ENCODE results near the gene EIF5A. TPM values are rescaled to one million over a fixed set of nuclear protein-coding genes. Genes with fewer than 3 reads are reported as not detected.
A peak's percentile ranks its signal among the peaks of the same experiment; 100 is the strongest.

Gene EIF5A
- total and polyA plus RNA-seq, 9 of the 15 experiments (the other 6 are each of a cell fraction or from before 2014, with no cell fraction given): 22.9 to 1,163 (median 772) TPM

DNA sequence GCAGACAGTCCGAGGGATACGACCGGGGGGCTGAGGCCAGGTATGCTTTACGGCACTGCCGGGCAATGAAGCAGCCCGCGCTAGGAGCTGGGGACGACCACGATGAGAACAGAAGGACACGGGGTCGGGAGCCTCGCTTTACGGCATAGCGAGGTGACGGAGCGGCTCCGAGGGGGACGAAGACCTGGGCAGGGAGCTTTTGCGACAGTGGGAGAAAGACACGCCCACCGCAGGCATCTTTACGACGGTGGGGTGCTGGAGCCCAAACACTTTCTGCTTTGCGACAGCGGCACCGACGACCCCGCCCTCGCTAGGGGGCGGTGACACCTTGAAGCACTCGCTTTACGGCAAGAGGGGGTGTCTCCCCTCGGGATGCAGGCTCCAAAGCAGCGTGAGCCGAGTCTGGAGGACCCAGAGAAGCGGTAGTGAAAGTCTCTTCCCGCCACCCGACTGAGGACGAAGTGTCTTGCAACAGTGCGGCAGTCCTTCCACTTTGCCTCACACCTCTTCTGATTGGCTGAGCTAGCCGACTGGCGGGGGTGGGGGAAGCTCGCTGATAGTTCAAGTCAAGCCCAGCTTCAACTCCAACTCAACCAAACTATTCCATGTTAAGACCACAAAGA, 22.1 kb downstream of the EIF5A start (continued):
- TF ChIP-seq CHAMP1 (IDR thresholded peaks at IDR 0.05) (no peak), TCF7L2 (IDR thresholded peaks at IDR 0.05; ENCODE audit: low read depth, low read length) (no peak), USF2 (CRISPR knock-in tag; IDR thresholded peaks at IDR 0.05) (no peak), ELK3 (CRISPR knock-in tag; IDR thresholded peaks at IDR 0.05) (no peak), RBFOX2 (IDR thresholded peaks at IDR 0.05; ENCODE audit: low read depth, low read length) (0 out of 2 replicates have a peak, but pooled peaks have one; percentile 13), GABPB2 (CRISPR knock-in tag; conservative IDR thresholded peaks at IDR 0.05) (no peak), YY1 (IDR thresholded peaks at IDR 0.05; ENCODE audit: borderline replicate concordance in 1 of 3, control insufficient read depth in 1 of 3, extremely low read depth in 1 of 3, insufficient read depth in 3 of 3, insufficient read length in 1 of 3, insufficient replicate concordance in 2 of 3, low read depth in 1 of 3, low read length in 2 of 3) (no peak), FOXO4 (CRISPR knock-in tag; IDR thresholded peaks at IDR 0.05) (no peak), HMGXB4 (CRISPR knock-in tag; IDR thresholded peaks at IDR 0.05) (no peak), SETDB1 (IDR thresholded peaks at IDR 0.05; ENCODE audit: low read length) (no peak), NR2F6 (CRISPR knock-in tag; IDR thresholded peaks at IDR 0.05) (no peak), SAFB (IDR thresholded peaks at IDR 0.05; ENCODE audit: borderline replicate concordance, low read depth, low read length) (no peak), ILF3 (IDR thresholded peaks at IDR 0.05; ENCODE audit: borderline replicate concordance) (no peak), NFATC3 (IDR thresholded peaks at IDR 0.05) (no peak), ZBTB7A (IDR thresholded peaks at IDR 0.05; ENCODE audit: borderline replicate concordance, control insufficient read depth, low read depth, low read length) (peak; percentile 74; the same call in 1 of the 2 replicates), KAT8 (IDR thresholded peaks at IDR 0.05; ENCODE audit: low read depth) (no peak), CAMTA2 (CRISPR knock-in tag; conservative IDR thresholded peaks at IDR 0.05) (no peak)
- TF ChIP-seq, protein P1, sequence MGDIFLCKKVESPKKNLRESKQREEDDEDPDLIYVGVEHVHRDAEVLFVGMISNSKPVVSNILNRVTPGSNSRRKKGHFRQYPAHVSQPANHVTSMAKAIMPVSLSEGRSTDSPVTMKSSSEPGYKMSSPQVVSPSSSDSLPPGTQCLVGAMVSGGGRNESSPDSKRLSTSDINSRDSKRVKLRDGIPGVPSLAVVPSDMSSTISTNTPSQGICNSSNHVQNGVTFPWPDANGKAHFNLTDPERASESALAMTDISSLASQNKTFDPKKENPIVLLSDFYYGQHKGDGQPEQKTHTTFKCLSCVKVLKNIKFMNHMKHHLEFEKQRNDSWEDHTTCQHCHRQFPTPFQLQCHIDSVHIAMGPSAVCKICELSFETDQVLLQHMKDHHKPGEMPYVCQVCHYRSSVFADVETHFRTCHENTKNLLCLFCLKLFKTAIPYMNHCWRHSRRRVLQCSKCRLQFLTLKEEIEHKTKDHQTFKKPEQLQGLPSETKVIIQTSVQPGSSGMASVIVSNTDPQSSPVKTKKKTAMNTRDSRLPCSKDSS (IDR thresholded peaks at IDR 0.05; ENCODE audit: low read depth, partially characterized antibody): no peak
